Measurements from ENCODE around the gene SLC6A1. TPM values are rescaled to one million over a fixed set of nuclear protein-coding genes. Genes with fewer than 3 reads are reported as not detected.

Gene SLC6A1
- total and polyA plus RNA-seq, 2 of the 8 experiments (the other 6 are each of a cell fraction or from before 2014, with no cell fraction given): 0.30 to 0.63 TPM

DNA sequence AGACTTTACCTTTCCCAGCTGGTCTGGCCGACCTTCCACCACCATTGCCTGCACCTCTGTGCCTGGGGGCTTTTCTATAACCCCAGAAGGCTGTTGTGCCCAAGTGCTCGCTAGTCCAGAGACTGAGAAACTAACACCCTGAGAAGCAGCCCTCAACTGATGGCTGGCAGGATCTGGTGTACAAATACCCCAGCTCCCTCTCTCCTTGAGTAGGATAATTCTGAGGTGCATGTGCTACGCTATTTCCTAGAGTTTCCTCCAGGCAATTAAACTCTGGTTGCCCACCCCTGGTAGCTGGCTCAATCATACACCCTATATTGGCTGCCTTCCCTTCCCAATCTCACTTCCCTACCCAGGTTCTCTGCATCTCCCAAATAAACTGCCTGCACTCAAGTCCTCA, 11.5 kb upstream of the SLC6A1 start (continued):
- no peak for TF ChIP-seq GTF2F1 (IDR thresholded peaks at IDR 0.05; ENCODE audit: borderline replicate concordance, low read depth, low read length)
- TF ChIP-seq GABPA (IDR thresholded peaks at IDR 0.05; ENCODE audit: borderline replicate concordance, insufficient read depth, low read length): no peak
- no peak for TF ChIP-seq CBX5 (IDR thresholded peaks at IDR 0.05; ENCODE audit: low read depth, low read length)
- no peak for TF ChIP-seq EP300 (IDR thresholded peaks at IDR 0.05; ENCODE audit: borderline replicate concordance in 1 of 2, low read depth in 2 of 2, low read length in 2 of 2)

Measured in H1 (cell line).